Ascending aorta (tissue), 2 donors: ENCODE measurements around the gene RASSF8. TPM values are rescaled to one million over a fixed set of nuclear protein-coding genes. Genes with fewer than 3 reads are reported as not detected.

Experiments used
- DNase-seq, 2 donors: peaks; one replicate each; pipeline ENCODE4 v3.0.0-alpha.2; 2019; ENCODE audit warnings: low spot score in 2 of 2
- H3K27ac ChIP-seq, 2 donors: fragments of 200-600 bp; sonication (generic); one replicate each; pipeline ENCODE4 v1.5.1; 2016 to 2017; ENCODE audit warnings: mild to moderate bottlenecking in 1 of 2
- H3K27me3 ChIP-seq: fragments of 200-600 bp; sonication (generic); one replicate; pipeline ENCODE4 v1.5.1; 2017
- H3K36me3 ChIP-seq, 2 donors: fragments of 200-600 bp; sonication (generic); one replicate each; pipeline ENCODE4 v1.5.1; 2016
- H3K4me1 ChIP-seq, 2 donors: fragments of 200-600 bp; sonication (generic); one replicate each; pipeline ENCODE4 v1.5.1; 2016 to 2017; ENCODE audit warnings: mild to moderate bottlenecking in 1 of 2
- H3K4me3 ChIP-seq, 2 donors: fragments of 200-600 bp; sonication (generic); one replicate each; pipeline ENCODE4 v1.5.1; 2016 to 2017; ENCODE audit warnings: mild to moderate bottlenecking in 1 of 2
- H3K9me3 ChIP-seq, 2 donors: fragments of 200-600 bp; sonication (generic); one replicate each; pipeline ENCODE4 v1.5.1; 2016
- intact Hi-C: fragments of 100-400 bp; cut with DNase I; formaldehyde crosslinking; loops from one replicate; pipeline ENCODE4 v1.15.1; 2023
- total RNA-seq: library from RNA; depleted of rRNA; stranded (reverse); fragments of >200 nt; gene quantifications from one replicate; pipeline ENCODE4 v1.1.0, GENCODE V29; 2016
- TF ChIP-seq, protein P1 (sequence below), 3 experiments: fragments of 200-600 bp in 2 of 3; fragments of 450-650 bp in 1 of 3; sonication (generic) in 2 of 3; IDR thresholded peaks; one replicate each; pipeline ENCODE4 v1.5.1; 2016 to 2019; ENCODE audit warnings: antibody characterized with exemption in 3 of 3, mild to moderate bottlenecking in 1 of 3, moderate library complexity in 1 of 3

The RASSF8 gene
- total RNA-seq, 1 donor from 2014 or later: 92.1 TPM

DNA sequence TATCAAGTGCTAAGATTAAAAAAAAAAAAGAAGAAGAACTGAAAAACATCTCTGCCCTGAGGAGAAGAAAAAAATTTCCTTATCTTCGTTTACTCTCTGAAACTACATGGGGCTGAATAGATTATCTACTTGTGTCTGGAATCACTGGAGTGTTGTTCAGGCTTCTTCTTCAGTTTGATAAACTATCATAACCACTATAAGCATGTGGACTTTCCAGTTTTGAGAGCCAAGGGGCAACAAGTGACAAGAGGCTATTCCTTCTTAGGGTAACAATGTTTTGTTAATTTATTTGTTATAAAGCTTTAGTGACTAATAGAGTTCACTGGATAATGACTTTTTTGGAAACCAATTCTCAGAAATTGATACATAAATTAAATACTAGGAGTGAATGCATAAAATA is 19.9 kb upstream of the RASSF8 start:
- DNase-seq: no peak
- Histone ChIP-seq H3K27ac (no peak overlapping the region), H3K36me3 (no peaks in the 10 kb centered on the region), H3K4me3 (no peak overlapping the region), H3K9me3 (no peaks in the 10 kb centered on the region), H3K27me3 (no peaks in the 10 kb centered on the region), H3K4me1 (no peaks in the 10 kb centered on the region)
- intact Hi-C loops: no loop called here
- TF ChIP-seq, protein P1, sequence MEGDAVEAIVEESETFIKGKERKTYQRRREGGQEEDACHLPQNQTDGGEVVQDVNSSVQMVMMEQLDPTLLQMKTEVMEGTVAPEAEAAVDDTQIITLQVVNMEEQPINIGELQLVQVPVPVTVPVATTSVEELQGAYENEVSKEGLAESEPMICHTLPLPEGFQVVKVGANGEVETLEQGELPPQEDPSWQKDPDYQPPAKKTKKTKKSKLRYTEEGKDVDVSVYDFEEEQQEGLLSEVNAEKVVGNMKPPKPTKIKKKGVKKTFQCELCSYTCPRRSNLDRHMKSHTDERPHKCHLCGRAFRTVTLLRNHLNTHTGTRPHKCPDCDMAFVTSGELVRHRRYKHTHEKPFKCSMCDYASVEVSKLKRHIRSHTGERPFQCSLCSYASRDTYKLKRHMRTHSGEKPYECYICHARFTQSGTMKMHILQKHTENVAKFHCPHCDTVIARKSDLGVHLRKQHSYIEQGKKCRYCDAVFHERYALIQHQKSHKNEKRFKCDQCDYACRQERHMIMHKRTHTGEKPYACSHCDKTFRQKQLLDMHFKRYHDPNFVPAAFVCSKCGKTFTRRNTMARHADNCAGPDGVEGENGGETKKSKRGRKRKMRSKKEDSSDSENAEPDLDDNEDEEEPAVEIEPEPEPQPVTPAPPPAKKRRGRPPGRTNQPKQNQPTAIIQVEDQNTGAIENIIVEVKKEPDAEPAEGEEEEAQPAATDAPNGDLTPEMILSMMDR (IDR thresholded peaks at IDR 0.05): no peak

DNA sequence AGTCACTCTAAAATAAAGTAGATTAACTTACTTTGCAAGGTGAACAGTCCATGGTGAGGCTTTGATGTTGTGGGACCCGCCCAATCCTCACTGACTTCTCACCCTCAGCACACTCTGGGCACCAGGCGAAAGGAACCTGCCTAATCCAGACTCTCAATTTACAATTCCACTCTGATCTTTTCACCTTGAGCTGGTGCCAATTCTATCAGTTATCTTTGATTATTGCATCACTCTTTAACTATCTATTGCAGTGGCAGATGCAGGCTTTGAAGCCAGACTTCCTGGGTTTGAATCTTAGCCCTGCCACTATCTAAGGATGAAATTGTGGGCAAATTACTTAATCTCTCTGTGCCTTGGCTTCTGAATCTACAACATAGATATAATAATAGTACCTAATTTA is 18.9 kb upstream of the RASSF8 start:
- H3K27me3 ChIP-seq: no peaks in the 10 kb centered on the region
- no peak overlapping the region for H3K27ac ChIP-seq
- TF ChIP-seq, protein P1 (IDR thresholded peaks at IDR 0.05): no peak
- intact Hi-C loops: no loop called here
- H3K4me3 ChIP-seq: no peak overlapping the region
- H3K9me3 ChIP-seq: no peaks in the 10 kb centered on the region
- DNase-seq: no peak
- H3K36me3 ChIP-seq: no peaks in the 10 kb centered on the region
- no peaks in the 10 kb centered on the region for H3K4me1 ChIP-seq

GRCh38 chr12:25940886-25941285 is 17.6 kb upstream of the RASSF8 start:
- Histone ChIP-seq H3K27me3 (no peaks in the 10 kb centered on the region), H3K36me3 (no peaks in the 10 kb centered on the region), H3K4me1 (no peaks in the 10 kb centered on the region), H3K27ac (no peak overlapping the region), H3K9me3 (no peaks in the 10 kb centered on the region), H3K4me3 (no peak overlapping the region)
- TF ChIP-seq, protein P1 (IDR thresholded peaks at IDR 0.05): no peak
- intact Hi-C loops: no loop called here
- no peak for DNase-seq

DNA sequence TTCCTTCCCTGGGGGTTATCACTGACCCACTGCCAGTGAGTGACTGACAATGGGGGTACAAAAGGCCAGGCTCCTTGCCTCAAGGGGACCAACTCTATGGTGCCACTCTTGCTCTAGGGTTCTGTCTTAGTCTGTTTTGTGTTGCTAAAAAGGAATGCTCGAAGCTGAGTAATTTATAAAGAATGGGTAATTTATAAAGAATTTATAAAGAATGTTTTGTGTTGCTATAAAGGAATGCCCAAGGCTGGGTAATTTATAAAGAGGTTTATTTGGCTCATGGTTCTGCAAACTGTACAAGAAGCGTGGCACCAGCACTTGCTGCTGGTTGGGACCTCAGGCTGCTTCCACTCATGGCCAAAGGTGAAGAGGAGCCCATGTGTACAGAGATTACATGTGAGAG is 15.8 kb upstream of the RASSF8 start:
- intact Hi-C loops: no loop called here

GRCh38 chr12:25943940-25944339 is 14.5 kb upstream of the RASSF8 start:
- no peak overlapping the region for H3K4me3 ChIP-seq
- intact Hi-C loops: no loop called here
- H3K4me1 ChIP-seq: no peaks in the 10 kb centered on the region
- no peak overlapping the region for H3K27ac ChIP-seq
- no peaks in the 10 kb centered on the region for H3K27me3 ChIP-seq
- no peaks in the 10 kb centered on the region for H3K9me3 ChIP-seq
- no peaks in the 10 kb centered on the region for H3K36me3 ChIP-seq
- DNase-seq: no peak
- TF ChIP-seq, protein P1 (IDR thresholded peaks at IDR 0.05): no peak

More for the DNA sequence above, 15.8 kb upstream of the RASSF8 start:
- Histone ChIP-seq H3K9me3 (no peaks in the 10 kb centered on the region), H3K36me3 (no peaks in the 10 kb centered on the region), H3K4me1 (no peaks in the 10 kb centered on the region), H3K4me3 (no peak overlapping the region), H3K27me3 (no peaks in the 10 kb centered on the region), H3K27ac (no peak overlapping the region)
- DNase-seq: no peak
- TF ChIP-seq, protein P1 (IDR thresholded peaks at IDR 0.05): no peak

- Histone ChIP-seq H3K4me1 (no peaks in the 10 kb centered on the region), H3K27ac (no peak overlapping the region), H3K9me3 (no peaks in the 10 kb centered on the region), H3K4me3 (no peak overlapping the region), H3K27me3 (no peaks in the 10 kb centered on the region), H3K36me3 (no peaks in the 10 kb centered on the region)
- DNase-seq: no peak
- TF ChIP-seq, protein P1 (IDR thresholded peaks at IDR 0.05): no peak
- intact Hi-C loops: no loop called here
Observed at GRCh38 chr12:25949343-25949742, 9.1 kb upstream of the RASSF8 start.
